SK-N-SH treated with all-trans-retinoic acid at 6 μM for 48 hours (cell line): ENCODE measurements around the gene CLN5.

ENCODE experiments used
- ATAC-seq: fragments of 200-7000 bp; cut with Tn5 transposase; 3 replicates; pipeline ENCODE4 v1.9.1; 2020; ENCODE audit warnings: mild to moderate bottlenecking, moderate library complexity
- ARNTL ChIP-seq: fragments of 450-650 bp; formaldehyde crosslinking; IDR thresholded peaks from 2 replicates; pipeline ENCODE4 v1.5.0; 2020; ENCODE audit warnings: low read depth, mild to moderate bottlenecking, moderate library complexity, borderline replicate concordance
- BACH2 ChIP-seq: fragments of 250-450 bp; sonication (Bioruptor Pico); IDR thresholded peaks from 2 replicates; pipeline ENCODE4 v1.9.0; 2021; ENCODE audit warnings: mild to moderate bottlenecking, borderline replicate concordance
- CREB5 ChIP-seq: fragments of 250-450 bp; sonication (Bioruptor Pico); IDR thresholded peaks from 2 replicates; pipeline ENCODE4 v1.5.1; 2020; ENCODE audit warnings: low read depth, mild to moderate bottlenecking, moderate library complexity
- ESRRG ChIP-seq: fragments of 250-450 bp; sonication (Bioruptor Pico); IDR thresholded peaks from 2 replicates; pipeline ENCODE4 v1.6.1; 2021; ENCODE audit warnings: mild to moderate bottlenecking
- GLIS3 ChIP-seq: fragments of 250-450 bp; sonication (Bioruptor Pico); IDR thresholded peaks from 2 replicates; pipeline ENCODE4 v1.5.0; 2020; ENCODE audit warnings: mild to moderate bottlenecking, moderate library complexity
- ISL1 ChIP-seq: fragments of 250-450 bp; sonication (Bioruptor Pico); IDR thresholded peaks from 2 replicates; pipeline ENCODE4 v2.1.2; 2022; ENCODE audit warnings: mild to moderate bottlenecking, moderate library complexity
- OSR1 ChIP-seq: fragments of 250-450 bp; sonication (Bioruptor Pico); IDR thresholded peaks from 2 replicates; pipeline ENCODE4 v1.8.0; 2022; ENCODE audit warnings: moderate library complexity, mild to moderate bottlenecking, inconsistent platforms
- POU6F1 ChIP-seq: fragments of 250-450 bp; sonication (Bioruptor Pico); IDR thresholded peaks from 2 replicates; pipeline ENCODE4 v1.8.0; 2021; ENCODE audit warnings: low read depth, mild to moderate bottlenecking, moderate library complexity, borderline replicate concordance
- RARB ChIP-seq: fragments of 250-450 bp; sonication (Bioruptor Pico); IDR thresholded peaks from 2 replicates; pipeline ENCODE4 v1.8.0; 2021; ENCODE audit warnings: mild to moderate bottlenecking, moderate library complexity
- SNAI2 ChIP-seq: fragments of 250-450 bp; sonication (Bioruptor Pico); IDR thresholded peaks from 2 replicates; pipeline ENCODE4 v1.5.0; 2020; ENCODE audit warnings: mild to moderate bottlenecking, moderate library complexity
- TCF4 ChIP-seq: fragments of 250-450 bp; sonication (Bioruptor Pico); IDR thresholded peaks from 2 replicates; pipeline ENCODE4 v1.8.0; 2021; ENCODE audit warnings: mild to moderate bottlenecking, moderate library complexity, borderline replicate concordance
- TSHZ2 ChIP-seq: fragments of 250-450 bp; sonication (Bioruptor Pico); IDR thresholded peaks from 2 replicates; pipeline ENCODE4 v1.5.0; 2020; ENCODE audit warnings: mild to moderate bottlenecking, moderate library complexity
- ZC3H10 ChIP-seq: fragments of 250-450 bp; sonication (Bioruptor Pico); IDR thresholded peaks from 2 replicates; pipeline ENCODE4 v1.5.1; 2021; ENCODE audit warnings: mild to moderate bottlenecking, moderate library complexity
- ZFP3 ChIP-seq: fragments of 250-450 bp; sonication (Bioruptor Pico); IDR thresholded peaks from 2 replicates; pipeline ENCODE4 v1.5.0; 2020; ENCODE audit warnings: mild to moderate bottlenecking, moderate library complexity
- ZFP30 ChIP-seq: fragments of 450-650 bp; formaldehyde crosslinking; IDR thresholded peaks from 2 replicates; pipeline ENCODE4 v1.5.0; 2022; ENCODE audit warnings: mild to moderate bottlenecking, moderate library complexity
- ZNF565 ChIP-seq: fragments of 450-650 bp; formaldehyde crosslinking; conservative IDR thresholded peaks from 2 replicates; pipeline ENCODE4 v1.5.0; 2020; ENCODE audit warnings: low read depth, mild to moderate bottlenecking, moderate library complexity
- ZNF70 ChIP-seq: fragments of 450-650 bp; formaldehyde crosslinking; IDR thresholded peaks from 2 replicates; pipeline ENCODE4 v1.5.0; 2020; ENCODE audit warnings: mild to moderate bottlenecking, moderate library complexity
- ZNF8 ChIP-seq: fragments of 450-650 bp; formaldehyde crosslinking; IDR thresholded peaks from 2 replicates; pipeline ENCODE4 v1.5.0; 2020; ENCODE audit warnings: mild to moderate bottlenecking, moderate library complexity

The CLN5 gene

GRCh38 chr13:77029436-77029835 is 37.6 kb downstream of the CLN5 start (continued):
- TF ChIP-seq ESRRG (no peak), ZNF8 (CRISPR knock-in tag) (no peak), GLIS3 (CRISPR knock-in tag) (no peak), ISL1 (CRISPR knock-in tag) (no peak)

GRCh38 chr13:77031656-77032243 is 39.9 kb downstream of the CLN5 start:
- ATAC-seq: no peak
- TF ChIP-seq BACH2 (CRISPR knock-in tag): no peak
- no peak for TF ChIP-seq SNAI2
- TF ChIP-seq TSHZ2 (CRISPR knock-in tag): no peak
- no peak for TF ChIP-seq OSR1 (CRISPR knock-in tag)
- no peak for TF ChIP-seq ARNTL (CRISPR knock-in tag)
- TF ChIP-seq RARB: no peak
- TF ChIP-seq ESRRG: no peak
- no peak for TF ChIP-seq ZNF8 (CRISPR knock-in tag)
- TF ChIP-seq ZNF70 (CRISPR knock-in tag): no peak
- no peak for TF ChIP-seq POU6F1
- TF ChIP-seq ZFP3 (CRISPR knock-in tag): no peak
- TF ChIP-seq ZNF565: no peak
- no peak for TF ChIP-seq CREB5 (CRISPR knock-in tag)
- TF ChIP-seq GLIS3 (CRISPR knock-in tag): no peak

- TF ChIP-seq ZNF70 (CRISPR knock-in tag): no peak
- TF ChIP-seq ZFP3 (CRISPR knock-in tag): no peak
- TF ChIP-seq RARB: no peak
- no peak for ATAC-seq
Measured at GRCh38 chr13:77033717-77034302, 41.9 kb downstream of the CLN5 start.

- no peak for TF ChIP-seq SNAI2
- no peak for TF ChIP-seq ARNTL (CRISPR knock-in tag)
- TF ChIP-seq ESRRG: no peak
- TF ChIP-seq TSHZ2 (CRISPR knock-in tag): no peak
- no peak for TF ChIP-seq POU6F1
- no peak for TF ChIP-seq BACH2 (CRISPR knock-in tag)
- TF ChIP-seq GLIS3 (CRISPR knock-in tag): no peak
- no peak for TF ChIP-seq TCF4
- TF ChIP-seq ZC3H10 (CRISPR knock-in tag): no peak
- no peak for TF ChIP-seq CREB5 (CRISPR knock-in tag)
- no peak for TF ChIP-seq ISL1 (CRISPR knock-in tag)
- TF ChIP-seq ZFP30 (CRISPR knock-in tag): no peak
- no peak; the same call in 2 of the 3 replicates for ATAC-seq
Measured at GRCh38 chr13:77034881-77035280, 43.0 kb downstream of the CLN5 start.
